Posterior cingulate gyrus (tissue), 11 donors: ENCODE data around the gene MLPH.

Source experiments
- DNase-seq, 10 donors: peaks; one replicate each; pipeline versions ENCODE4 v3.0.0 to v3.0.0-alpha.2; 2020 to 2021; ENCODE audit warnings: mixed read lengths in 3 of 10
- intact Hi-C: fragments of 100-400 bp; cut with DNase I; formaldehyde crosslinking; loops from one replicate; pipeline ENCODE4 v1.15.1; 2023

MLPH gene, protein sequence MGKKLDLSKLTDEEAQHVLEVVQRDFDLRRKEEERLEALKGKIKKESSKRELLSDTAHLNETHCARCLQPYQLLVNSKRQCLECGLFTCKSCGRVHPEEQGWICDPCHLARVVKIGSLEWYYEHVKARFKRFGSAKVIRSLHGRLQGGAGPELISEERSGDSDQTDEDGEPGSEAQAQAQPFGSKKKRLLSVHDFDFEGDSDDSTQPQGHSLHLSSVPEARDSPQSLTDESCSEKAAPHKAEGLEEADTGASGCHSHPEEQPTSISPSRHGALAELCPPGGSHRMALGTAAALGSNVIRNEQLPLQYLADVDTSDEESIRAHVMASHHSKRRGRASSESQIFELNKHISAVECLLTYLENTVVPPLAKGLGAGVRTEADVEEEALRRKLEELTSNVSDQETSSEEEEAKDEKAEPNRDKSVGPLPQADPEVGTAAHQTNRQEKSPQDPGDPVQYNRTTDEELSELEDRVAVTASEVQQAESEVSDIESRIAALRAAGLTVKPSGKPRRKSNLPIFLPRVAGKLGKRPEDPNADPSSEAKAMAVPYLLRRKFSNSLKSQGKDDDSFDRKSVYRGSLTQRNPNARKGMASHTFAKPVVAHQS

DNA sequence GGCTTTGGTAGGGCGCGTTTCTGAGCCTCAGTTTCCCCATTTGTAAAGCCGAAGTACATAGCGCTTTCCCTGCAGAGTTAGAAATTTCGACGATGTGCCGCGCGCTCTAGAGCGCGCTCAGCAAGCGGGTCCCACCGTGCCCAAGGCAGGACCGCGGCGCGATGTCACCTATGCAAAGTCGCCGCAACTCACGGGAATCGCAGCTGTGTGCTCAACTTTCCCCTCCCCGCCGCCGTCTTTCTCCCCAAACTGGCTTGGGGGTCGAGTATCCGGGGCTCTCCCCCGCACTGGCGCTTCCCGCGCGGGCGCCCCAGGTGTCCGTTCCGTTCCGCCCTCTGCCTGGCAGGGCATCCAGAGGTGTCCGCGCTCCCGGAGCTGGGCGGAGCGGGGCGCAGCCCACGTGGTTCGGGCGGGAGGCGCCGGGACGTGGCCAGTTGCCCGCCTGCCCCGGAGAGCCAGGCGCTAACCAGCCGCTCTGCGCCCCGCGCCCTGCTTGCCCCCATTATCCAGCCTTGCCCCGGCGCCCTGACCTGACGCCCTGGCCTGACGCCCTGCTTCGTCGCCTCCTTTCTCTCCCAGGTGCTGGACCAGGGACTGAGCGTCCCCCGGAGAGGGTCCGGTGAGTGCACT lies at the start of gene MLPH:
MLPH (plus strand) TSS at position 433 of the 630 bp plus-strand sequence. CDS start 6,176 bp downstream, outside the sequence.
- intact Hi-C loops, result no loop called here
- peak in 1 of 10 donors; percentile 85 for DNase-seq

DNA sequence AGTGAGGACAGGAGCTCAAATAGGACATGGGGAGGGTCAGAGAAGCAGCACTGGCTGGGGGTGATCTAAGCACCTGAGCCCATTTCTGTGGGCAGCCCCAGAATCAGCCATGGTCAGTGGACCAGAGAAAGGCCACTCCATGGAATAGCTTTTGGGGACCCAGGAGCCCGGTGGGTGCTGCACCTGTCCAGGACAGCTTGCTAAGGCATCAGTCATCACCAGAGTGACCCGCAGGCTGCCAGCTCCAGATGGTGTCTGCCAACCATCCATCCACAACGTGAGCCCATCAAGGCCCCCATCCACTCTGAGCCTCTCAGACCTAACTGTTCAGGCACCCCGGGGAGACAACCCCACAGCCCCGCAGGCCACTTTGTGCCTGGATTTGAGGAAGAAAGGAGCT lies 49.5 kb upstream of the MLPH start:
- DNase-seq, result no peak
- intact Hi-C loops, result no loop called here

DNA sequence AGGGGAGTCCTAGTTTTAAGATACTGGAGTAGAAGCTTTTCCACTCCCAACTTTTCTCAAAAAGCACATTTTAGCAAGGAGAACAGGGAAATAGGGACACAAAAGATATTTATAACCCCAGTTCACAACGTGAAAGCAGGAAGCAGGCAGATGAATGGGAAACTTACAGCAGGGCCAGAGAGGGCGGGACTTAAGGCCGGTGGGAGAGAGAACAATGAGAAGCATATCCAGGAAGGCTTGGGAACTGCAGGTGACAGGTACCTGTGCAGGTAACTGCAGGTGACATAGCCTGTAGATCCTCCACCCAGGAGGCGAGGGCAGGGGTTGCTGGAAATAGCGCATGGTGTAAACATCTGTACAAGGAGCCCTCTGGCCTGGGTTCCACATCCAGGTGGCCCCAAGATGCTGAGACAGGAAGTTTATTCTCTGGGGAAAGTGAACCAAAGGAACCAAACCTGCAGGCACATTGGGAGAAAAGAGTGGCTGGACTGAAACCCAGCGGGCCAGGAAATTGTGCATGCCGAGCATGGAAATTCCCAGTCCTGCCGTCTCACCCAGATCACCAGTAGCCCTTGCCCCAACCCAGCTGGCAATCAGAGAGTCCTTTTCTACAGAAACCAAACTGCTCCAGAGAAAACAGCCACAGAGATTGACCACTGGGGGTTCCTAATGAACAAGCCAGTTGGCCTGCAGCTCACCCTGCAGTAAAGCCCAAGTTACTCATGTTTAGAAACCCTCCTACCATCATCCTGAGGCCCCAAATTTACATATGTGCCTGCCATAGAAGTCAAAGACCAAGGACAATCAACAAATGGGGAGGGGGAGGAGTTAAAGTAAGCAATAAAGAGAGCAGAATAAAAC lies 48.7 kb upstream of the MLPH start:
- intact Hi-C loops, result no loop called here
- no peak for DNase-seq

DNA sequence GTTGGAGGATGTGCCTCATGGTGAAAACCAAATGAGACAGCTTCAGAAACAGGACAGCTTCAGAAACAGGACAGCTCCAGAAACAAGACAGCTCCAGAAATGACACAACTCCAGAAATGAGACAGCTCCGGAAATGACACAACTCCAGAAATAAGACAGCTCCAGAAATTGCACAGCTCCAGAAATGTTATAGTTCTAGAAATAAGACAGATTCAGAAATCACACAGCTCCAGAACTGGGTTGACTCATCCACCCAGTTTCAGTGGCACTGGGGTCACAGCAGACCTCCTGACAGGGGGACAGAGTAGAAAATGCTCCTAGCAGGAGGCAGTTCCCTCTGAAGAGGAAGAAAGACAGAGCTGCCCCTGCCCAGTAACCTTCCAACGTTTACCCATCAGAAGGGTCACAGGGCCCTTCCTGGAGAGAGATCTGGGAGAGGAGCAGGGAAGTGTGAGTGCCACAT lies 46.2 kb upstream of the MLPH start:
- intact Hi-C loops, result no loop called here
- DNase-seq, result peak in 1 of 10 donors; percentile 31

DNA sequence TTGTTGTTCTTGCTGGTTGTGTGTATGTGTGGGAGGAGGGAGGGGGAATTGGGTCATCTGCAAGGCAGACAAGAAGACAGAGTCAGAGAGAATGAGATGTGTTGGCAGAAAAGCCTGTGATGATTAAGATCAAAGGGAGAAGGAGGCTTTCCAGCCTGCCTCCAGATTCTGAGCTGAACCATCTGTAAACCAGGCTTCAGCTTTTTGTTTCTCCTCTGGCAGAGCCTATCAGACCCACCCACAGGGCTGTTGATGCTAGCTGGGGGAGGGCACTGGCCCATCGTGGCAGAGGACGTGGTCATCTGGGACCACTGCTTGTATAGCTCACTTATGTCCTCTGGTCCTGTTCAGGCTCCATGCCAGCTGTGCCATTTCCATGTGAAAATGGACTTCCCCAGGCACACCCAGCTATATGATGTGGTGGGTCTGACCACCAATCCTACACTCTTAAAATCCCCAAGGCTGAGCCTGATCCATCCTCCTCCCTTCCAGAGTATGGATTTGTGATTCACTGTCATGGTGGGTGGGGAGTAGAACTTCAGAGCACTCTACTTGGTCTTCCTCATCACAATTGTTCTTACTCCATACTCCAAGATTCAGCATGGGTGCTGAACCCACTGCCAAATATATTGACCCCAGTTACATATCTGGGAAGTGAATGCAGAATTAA lies 45.3 kb upstream of the MLPH start:
- peak in 1 of 10 donors; percentile 46 for DNase-seq
- intact Hi-C loops, result no loop called here

DNA sequence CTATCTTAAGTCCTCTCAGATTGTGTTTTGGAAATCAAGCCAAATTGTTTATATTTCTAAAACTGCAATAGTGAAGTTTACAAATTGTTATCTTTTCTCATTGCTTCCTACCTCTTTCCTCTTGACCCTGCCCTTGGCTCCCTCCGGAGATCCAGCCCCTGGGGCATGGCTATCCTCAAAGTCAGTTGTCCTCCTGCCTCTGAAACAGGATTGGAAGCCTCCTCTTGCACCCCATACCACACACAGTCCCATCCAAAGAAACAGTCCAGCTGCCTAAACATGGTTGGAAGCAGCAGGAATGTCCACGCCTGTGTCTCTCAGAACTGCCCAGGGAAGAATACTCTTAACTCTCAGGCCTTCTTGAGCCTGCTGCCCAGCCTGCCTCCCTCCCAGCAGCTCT lies 43.0 kb upstream of the MLPH start:
- peak in 1 of 10 donors; percentile 28 for DNase-seq
- intact Hi-C loops, result no loop called here

DNA sequence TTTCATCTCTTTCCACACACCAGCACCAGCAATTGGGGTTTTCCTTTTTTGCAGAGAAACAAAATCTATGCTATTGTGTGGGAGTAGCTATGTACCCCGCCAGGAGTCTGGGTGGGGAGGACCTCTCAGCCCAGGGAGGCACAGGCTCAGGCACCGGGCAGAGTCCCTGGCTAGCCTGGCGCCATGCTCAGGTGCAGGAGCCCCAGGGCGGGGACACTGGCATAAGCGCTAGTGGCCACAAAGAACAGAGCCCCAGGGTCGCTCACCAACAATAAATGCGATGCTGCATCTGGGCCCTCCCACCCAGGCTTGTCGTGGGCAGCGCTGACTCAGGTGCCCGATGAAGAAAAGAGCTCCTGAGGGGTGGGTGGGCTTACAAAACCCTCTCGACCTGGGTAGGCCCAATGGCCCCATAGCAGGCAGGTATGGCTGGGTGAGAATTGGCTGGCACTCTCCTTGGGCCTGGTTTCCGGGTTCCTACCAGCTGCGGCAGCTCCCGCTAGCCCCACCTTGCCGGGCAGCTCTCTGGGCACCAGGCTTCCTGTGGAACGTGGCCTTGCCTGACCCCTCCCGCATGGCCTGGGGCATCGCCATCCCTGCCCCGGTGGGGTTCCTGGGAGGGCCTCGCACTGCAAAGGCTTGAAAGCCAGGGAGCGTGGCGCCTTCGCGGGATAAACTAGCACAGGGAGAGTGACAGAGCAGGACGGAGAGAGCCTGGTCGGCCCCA lies 41.3 kb upstream of the MLPH start:
- peak in 1 of 10 donors; percentile 76 for DNase-seq
- intact Hi-C loops, result no loop called here

DNA sequence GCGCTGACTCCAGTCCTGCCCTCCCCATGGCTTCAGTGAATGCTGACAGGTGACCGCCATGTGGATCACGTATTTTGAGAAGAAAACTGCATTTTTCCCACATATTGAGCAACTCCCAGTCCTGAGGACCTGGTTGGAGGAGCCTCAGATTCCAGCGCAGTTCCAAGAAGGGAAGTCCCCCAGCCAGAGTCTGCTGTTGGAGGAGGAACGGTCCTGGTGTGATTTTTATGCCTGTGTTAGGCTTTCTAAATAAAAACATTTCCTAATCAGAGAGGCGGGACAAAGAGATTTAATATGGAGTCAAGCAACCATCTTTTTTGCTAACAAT lies 40.7 kb upstream of the MLPH start:
- intact Hi-C loops, result no loop called here
- DNase-seq, result no peak

DNA sequence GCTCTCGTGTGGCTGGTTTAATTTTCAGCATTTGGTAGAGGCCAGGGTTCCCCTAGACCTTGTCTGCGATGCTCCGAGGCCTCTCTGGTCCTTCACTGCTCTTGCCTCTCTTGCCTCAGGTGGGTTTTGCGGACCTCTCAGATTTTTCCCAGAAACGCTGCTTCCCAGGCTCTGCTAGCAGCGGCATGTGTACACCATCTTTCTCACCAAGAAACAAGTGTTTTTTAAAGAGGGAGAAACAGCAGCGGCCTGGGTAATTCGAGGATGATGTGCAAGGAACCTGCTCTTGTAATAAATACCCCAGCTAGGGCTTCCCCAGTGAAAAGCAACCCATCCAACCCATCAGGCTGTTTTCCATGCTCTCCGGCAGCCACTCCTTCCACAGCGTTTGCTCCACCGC lies 39.6 kb upstream of the MLPH start:
- intact Hi-C loops, result no loop called here
- peak in 1 of 10 donors; percentile 45 for DNase-seq

DNA sequence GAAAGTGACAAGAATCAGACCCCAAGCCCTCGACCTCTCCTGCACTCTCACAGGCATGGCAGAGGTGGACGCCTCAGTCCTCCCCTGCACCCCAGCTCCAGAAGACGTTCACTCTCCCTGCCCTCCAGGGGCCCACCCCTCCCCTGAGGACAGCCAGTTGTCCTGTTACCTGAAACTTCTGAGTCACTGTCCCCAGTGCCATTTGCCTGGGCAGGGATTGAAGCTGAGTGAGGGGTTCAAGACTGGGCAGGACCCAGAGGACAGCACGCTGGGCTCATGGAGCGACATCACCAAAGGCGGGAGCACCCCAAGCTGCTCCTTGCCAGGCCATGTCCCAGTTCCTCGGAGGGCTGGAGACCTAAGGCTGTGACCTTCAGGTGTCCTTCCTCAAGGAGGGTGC lies 38.9 kb upstream of the MLPH start:
- DNase-seq, result peak in 1 of 10 donors; percentile 57
- intact Hi-C loops, result no loop called here

DNA sequence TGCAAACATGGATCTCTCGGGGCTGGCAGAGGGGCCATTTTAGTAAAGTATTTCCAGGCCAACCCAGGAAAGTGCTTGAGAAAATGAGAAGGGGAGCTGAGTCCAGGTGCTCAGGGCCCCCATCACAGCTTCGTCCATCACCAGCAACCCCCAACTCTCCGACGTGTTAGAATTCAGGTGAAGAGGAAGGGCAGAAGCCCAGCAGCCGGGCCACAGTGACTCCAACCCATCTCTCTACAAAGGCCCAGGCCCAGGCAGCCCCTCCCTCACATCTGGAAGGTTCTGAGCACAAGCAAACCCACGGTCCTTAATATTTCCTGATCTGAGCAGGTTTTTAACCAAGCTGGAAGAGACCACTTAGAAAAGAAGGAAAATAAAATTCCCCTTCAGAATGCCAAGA lies 38.4 kb upstream of the MLPH start:
- intact Hi-C loops, result no loop called here
- DNase-seq, result peak in 1 of 10 donors; percentile 67

DNA sequence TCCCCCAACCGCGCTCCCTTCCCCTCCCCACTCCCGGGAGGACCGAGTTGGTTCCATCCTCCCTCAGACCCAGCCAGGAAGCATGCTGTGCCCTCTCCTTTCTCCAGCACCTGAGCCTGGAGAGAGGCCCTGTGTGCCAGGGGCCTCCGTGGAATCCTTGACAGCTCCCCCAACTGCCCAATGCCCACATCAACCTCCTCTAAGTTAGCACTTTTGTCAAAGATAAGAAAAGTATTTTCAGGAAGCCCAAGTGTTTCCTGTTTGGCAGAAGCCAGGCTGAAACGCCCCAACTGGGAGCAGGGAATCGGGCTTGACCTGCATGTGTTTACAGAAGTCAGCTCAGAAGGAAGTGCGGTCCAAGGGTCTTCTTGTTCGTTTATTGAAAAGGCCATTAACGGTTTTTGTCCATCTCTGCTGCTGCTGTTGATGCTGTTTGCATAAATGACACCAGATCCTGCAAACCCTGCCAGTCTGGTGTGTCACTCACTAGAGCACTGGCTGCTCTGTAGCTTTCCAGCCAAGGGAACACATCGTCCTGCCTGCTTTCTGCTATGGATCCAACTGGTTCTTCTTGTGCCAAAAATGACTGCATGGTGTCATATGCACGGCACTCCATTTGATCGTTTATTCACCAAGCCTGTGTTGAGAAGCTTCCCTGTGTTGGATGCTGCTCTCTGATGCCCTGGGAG lies 37.7 kb upstream of the MLPH start:
- intact Hi-C loops, result no loop called here

DNA sequence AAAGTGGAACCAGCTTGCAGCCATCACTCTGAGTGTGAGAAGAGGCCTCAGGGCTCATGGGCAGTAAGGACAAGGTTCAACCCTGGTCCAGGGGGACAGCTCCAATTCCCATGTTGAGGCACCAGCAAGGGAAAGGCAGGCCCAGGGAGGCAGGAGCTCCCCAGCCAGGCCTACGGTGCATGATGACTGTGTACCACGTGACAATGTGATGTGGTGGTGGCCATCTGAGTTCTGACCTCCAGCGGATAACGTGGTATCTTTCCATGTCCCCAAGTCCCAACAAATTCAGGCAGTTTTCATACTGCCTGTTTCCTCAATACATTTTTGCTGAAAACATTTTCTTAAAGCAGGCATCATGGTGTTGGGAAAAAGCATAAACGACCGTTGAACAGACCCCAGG lies 36.9 kb upstream of the MLPH start:
- DNase-seq, result peak in 1 of 10 donors; percentile 18
- intact Hi-C loops, result no loop called here

More for the DNA sequence above, 37.7 kb upstream of the MLPH start:
- peak in 5 of 10 donors; percentile 50 to 88 (median 66) for DNase-seq

DNA sequence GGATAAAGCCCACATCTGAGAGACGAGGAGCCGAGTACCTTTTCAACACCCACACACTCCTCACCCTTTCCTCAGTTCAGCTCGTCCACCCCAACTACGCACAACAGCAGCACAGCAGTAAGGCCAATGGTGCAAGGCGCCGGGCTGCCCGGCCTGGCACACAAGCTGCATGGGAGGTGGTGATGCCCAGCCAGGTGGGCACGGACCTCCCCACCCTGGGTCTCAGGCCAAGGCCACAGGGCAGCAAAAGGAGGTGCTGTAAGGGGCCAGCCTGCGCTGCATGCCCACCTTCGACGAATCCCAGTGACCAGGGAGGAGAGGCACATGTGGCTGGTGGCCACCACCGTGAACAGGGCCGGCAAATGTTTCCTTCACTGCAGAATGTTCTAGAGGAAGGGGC lies 36.5 kb upstream of the MLPH start:
- intact Hi-C loops, result no loop called here

DNA sequence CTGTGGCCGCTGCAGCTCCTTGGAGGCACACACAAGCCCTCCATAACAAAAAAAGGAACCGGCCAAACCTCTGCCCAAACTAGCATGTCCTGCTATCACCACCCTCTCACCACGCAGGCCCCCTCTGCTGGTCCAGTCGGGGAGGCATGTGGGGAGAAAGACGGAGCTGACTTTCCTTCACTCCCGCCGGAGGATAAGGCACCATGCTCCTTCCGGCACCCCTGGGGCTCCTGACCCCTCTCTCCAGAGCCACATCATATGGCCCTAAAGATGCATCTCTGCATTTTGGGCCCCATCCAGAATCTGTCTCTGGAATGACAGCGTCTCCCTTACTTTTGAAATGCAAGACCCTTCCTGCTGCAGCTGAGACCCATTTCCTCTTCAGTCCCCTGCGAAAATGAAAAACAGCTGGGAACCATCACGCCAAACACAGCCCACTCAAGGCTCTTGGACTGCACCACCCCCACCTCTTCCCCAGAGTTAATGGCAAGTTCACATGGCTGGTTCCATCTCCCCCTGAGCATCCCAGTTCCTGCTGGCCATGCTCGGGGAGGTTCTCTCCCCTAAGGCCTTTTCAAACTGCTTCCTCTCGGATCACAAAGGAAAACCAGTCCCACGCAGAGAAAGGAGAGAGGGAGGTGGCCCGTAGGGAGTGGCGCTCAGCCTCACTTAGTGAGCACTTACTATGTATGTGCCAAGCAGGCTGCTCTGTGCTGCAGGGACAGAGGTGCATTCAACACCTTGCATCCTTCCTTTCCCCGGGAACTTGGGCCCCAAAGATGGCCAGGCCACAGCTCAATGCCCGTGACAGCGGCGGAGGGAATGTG lies 35.2 kb upstream of the MLPH start:
- DNase-seq, result peak in 1 of 10 donors; percentile 38
- intact Hi-C loops, result no loop called here

More for the DNA sequence above, 36.5 kb upstream of the MLPH start:
- DNase-seq, result peak in 1 of 10 donors; percentile 77

DNA sequence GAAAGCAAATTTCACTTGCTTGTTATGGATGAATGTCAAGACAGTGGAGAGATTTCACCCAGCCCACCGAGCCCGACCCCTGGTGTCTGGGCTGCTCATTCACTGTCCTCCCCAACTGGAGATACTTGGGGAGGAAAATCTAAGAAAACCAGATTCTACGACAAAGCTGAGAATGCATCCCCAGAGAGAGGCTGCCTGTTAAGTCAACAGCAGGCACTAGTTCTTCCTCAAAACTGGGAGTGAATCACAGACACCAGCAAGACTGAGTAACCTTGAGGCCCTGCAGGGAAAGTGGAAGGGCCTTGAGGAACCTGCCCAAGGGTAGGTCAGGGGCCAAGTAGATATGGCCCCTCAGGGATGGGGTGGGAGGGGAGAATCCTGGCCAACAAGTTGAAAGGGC lies 34.2 kb upstream of the MLPH start:
- peak in 1 of 10 donors; percentile 35 for DNase-seq
- intact Hi-C loops, result no loop called here

DNA sequence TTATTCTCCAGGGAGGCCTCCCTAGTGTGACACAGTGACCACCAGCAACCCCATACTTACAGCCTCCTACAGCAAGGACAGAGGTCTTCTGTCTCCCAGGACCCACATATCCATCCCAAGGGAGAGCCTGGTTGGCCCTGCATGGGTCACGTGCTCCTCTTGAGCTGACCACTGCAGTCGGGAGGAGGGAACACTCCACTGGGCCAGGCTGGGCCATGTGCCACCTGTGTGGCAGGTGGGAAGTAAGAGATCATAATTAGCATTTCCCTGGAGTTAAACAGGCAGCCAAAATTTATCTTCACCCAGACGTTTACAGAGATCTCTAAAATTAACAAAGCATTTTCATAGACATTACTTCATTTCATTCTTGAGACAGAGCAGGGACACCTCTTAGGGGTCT lies 33.4 kb upstream of the MLPH start:
- DNase-seq, result peak in 1 of 10 donors; percentile 17

DNA sequence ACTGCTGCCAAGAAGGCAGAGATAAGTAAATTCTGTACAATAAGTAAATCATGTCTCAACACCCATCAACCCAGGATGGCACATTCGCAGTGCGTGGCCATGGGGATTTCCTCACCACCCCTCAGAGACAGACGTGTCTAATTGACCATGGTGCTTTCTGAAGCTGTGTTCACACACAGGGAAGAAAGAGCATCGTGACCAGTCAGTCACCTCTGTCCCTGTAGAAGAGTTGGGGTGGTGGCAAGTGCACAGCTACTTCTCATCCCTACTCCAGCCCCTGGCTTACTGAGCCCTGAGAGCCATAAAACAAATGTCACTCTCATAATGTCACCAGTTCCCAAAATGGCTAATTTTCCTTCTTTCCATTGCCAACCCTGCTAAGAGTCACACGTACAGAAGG lies 31.3 kb upstream of the MLPH start:
- peak in 1 of 10 donors; percentile 22 for DNase-seq
- intact Hi-C loops, result no loop called here

More for the DNA sequence above, 33.4 kb upstream of the MLPH start:
- intact Hi-C loops, result no loop called here
